WTC11 (cell line): ENCODE results near the gene MNS1.
"Not testable (repeated sequence)": the region's sequence is repeated elsewhere in the genome, so short reads cannot be mapped to it uniquely, and the experiment has no call there.

Source experiments
- CTCF ChIP-seq: fragments of 200-600 bp; IDR thresholded peaks from 2 replicates; pipeline ENCODE4 v1.8.0; 2022; ENCODE audit warnings: antibody characterized with exemption
- ERG ChIP-seq: fragments of 250-450 bp; sonication (Bioruptor Pico); IDR thresholded peaks from 2 replicates; pipeline ENCODE4 v1.8.0; 2021; ENCODE audit warnings: mild to moderate bottlenecking
- KAT7 ChIP-seq: sonication (generic); formaldehyde crosslinking; IDR thresholded peaks from 2 replicates; pipeline ENCODE4 v1.8.1; 2023; ENCODE audit warnings: missing genetic modification reagents, mild to moderate bottlenecking, borderline replicate concordance
- SP1 ChIP-seq: sonication (generic); formaldehyde crosslinking; conservative IDR thresholded peaks from 2 replicates; pipeline ENCODE4 v1.8.1; 2022; ENCODE audit warnings: missing genetic modification reagents
- TEAD4 ChIP-seq: sonication (generic); formaldehyde crosslinking; IDR thresholded peaks from 2 replicates; pipeline ENCODE4 v1.8.0; 2022; ENCODE audit warnings: mild to moderate bottlenecking, missing genetic modification reagents
- ZBTB21 ChIP-seq: sonication (generic); formaldehyde crosslinking; IDR thresholded peaks from 2 replicates; pipeline ENCODE4 v1.8.1; 2023; ENCODE audit warnings: mild to moderate bottlenecking, missing genetic modification reagents, borderline replicate concordance
- ZNF219 ChIP-seq: sonication (generic); formaldehyde crosslinking; IDR thresholded peaks from 2 replicates; pipeline ENCODE4 v1.8.0; 2023; ENCODE audit warnings: missing genetic modification reagents, mild to moderate bottlenecking, borderline replicate concordance
- ZNF281 ChIP-seq: sonication (generic); formaldehyde crosslinking; IDR thresholded peaks from 2 replicates; pipeline ENCODE4 v1.8.0; 2023; ENCODE audit warnings: mild to moderate bottlenecking, missing genetic modification reagents
- ZNF396 ChIP-seq: fragments of 250-450 bp; sonication (Bioruptor Pico); IDR thresholded peaks from 2 replicates; pipeline ENCODE4 v1.8.0; 2021; ENCODE audit warnings: mild to moderate bottlenecking, moderate library complexity, borderline replicate concordance

- not testable (repeated sequence) for TF ChIP-seq ERG (CRISPR knock-in tag); TEAD4 (CRISPR knock-in tag); CTCF; ZNF219 (CRISPR knock-in tag); ZNF281 (CRISPR knock-in tag); KAT7 (CRISPR knock-in tag); ZBTB21 (CRISPR knock-in tag); ZNF396 (CRISPR knock-in tag); SP1 (CRISPR knock-in tag)
Measured at GRCh38 chr15:56485426-56485825, 20.5 kb upstream of the MNS1 start.
